ENCODE data around the gene ATG16L1.
A peak's percentile ranks its signal among the peaks of the same experiment; 100 is the strongest.

Gene ATG16L1

DNA sequence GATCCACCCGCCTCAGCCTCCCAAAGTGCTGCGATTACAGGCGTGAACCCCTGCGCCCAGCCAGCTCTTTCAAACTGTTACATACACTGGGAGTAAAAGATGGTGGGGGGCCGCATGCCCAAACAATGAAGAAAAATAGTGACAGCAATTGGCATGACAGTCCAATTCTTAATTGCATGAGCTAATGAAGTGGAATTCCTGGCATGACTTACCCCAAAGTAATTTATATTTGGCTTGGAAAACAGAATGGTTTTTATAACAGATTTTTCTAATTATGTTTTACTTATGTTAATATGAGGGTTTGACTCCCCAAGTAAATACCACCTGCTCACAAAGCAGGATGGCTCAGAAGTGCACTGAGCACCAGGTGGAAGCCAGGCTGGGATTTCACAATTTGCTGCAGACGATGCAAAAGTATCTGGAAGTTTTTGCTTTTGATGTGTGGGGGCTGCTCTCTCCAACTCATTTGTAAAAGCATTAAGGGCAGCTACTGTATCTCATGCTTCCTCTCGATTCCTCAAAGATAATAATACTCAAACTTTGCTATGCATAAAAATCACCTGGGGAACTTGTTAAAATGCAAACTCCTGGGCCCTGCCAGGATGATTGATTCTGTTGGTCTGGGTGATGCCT lies 24.0 kb upstream of the ATG16L1 start:
- DNase-seq (ENCODE audit: low read depth in 3 of 3) = no peak

DNA sequence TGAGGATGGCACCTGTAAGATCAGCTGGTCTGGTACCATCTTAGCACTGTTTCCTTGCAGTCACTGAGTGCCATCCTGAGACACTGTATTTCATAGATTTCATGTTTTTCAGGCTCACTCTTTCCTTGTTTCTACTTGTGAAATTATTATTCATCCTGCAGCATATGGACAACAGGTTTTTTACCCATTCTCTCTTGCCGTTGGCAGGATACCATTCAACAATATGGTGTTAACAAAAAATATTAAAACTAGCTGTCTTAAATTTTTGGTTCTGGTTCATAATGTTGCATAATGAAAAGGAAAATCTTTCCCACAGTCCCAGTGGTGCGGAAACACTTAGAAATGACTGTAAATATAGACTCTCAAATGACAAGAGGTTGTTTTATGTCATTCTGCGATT lies 23.1 kb upstream of the ATG16L1 start:
- no peak for DNase-seq (ENCODE audit: low read depth in 3 of 3)

DNA sequence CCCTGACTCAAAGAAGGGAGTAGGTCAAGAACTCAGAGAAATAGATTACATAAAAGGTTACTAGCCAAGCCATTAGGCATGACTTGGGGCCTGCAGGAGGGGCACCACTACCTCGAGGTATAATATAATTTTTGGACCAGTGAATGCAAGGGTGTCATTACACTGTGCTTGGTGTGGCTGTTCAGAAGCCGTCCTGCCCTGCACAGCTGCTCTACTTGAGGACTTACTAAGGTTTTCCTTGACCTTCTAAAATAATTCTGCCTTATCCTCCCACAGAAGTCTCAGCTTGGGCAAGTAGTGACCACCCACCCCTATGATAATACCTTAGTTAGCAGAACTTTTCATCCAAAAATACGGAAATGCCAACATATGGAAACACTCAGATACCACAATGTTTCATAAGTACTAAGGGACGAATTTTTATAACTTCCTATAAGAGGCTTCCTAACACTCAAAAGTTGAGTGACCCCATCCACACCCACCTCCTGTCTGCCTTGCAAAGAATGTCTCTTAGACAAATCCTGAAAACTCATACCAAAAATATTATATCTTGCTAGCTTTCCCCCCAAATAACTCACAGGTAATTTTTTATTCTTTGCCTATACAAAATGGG lies 17.7 kb upstream of the ATG16L1 start:
- DNase-seq (ENCODE audit: low read depth in 3 of 3) = no peak

DNA sequence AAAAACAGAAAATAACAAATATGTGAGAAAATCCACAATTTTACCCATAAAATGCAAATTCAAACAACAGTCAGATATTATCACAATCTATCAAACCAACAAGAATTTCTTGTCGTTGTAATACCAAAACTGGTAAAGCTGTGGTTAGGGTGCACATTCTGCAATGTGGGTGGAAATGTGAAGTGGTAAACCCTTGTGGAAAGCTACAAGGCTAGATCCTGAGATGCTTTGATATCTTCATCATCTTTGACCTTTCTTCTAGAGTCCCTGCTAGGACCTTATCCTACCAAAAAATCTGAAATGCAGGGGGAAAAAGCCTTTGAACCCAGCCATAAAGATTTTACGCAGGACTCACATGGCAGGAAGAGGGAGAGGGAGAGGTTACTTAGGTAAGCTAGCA lies 17.2 kb upstream of the ATG16L1 start:
- no peak for DNase-seq (ENCODE audit: low read depth in 3 of 3)

DNA sequence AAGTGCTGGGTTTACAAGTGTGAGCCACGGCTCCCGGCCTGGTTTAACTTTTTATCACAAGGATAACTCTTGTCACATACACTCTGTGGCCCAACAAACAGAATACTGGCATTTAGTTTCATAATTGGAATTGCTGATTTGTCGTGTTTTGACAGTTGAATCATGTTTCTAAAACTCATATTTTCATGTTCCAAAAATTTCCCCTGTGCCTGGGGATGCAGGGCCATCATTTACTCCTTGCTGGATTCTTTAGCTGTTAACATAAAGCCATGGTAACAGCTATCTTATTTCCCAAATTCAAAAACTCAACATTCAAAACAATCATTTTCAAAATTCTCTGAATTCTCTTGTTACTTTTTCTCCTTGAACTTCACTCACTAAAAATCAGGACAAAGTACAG lies 16.5 kb upstream of the ATG16L1 start:
- DNase-seq (ENCODE audit: low read depth in 3 of 3) = no peak

DNA sequence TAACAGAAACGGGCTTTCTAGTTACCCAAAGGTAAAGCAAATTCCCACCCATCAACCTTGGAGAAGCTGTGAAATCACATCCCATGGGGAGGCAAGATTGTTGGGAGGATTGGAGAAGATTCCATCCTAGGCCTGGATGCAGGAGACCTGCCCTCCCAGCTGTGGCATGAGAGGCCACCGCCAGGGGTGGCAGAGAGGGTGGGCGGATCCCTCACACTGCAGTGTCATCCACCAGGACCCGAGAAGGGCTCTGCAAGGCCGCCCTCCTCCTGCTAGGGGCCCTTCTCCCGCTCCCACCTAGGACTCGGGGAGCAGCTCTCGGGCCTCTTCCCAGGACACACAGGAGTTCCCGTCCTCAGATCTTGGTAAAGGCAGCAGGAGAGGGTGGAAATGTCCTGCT lies 15.5 kb upstream of the ATG16L1 start:
- no peak for DNase-seq (ENCODE audit: low read depth in 3 of 3)

DNA sequence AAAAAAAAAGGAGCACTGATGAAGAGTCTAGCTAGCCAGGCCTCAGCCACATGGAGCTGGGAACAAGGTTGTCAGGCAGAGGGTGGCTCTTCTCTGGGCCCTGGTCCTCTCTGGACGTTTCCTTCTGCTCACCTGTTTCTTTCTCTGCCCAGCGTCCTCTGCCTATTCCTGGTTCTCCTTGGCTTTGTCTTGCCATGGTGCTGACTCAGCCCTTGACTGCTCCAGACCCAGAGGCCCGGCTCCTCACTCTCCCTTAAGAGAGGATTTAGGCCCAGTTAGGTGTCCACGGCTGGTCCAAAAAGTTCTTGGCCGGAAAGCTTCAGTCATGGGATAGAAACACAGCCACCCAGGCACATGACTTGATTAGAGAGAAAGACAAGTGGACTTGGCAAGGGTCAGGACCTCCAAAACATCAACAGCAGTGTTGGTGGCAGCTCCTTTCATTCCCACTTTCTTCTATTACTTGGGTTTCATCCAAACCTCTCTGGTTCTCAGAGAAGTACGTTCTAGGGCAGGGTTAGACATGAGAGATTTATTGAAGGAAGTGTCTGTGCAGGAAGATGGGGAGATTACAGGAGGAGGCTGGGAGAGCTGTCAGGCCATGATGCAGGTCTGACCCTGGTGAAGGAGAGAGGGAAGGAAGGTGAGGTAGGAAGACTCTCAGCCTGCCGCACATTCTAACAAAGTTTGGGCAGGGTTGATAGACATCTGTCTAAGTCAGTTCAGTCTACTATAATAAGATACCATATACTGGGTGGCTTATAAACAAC lies 14.5 kb upstream of the ATG16L1 start:
- no peak for DNase-seq (ENCODE audit: low read depth in 3 of 3)

DNA sequence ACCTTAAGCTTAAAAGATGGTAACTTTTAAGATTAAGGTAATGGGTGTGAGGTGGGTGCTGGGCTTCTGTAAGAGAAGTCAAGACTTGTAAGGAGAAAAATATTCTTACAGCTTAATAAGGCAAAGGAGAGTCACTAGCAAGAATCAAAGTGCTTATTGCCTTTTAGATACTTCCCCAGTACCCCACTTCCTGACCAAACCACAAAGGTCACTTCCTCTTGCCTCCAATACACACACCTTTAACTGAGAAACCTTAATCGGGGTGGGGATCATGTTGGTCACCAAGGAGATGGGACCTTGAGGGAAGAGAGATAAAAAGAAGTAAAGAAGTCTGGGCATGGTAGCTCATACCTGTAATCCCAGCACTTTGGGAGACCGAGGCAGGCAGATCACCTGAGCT lies 10.6 kb upstream of the ATG16L1 start:
- DNase-seq (ENCODE audit: low read depth in 3 of 3) = no peak

DNA sequence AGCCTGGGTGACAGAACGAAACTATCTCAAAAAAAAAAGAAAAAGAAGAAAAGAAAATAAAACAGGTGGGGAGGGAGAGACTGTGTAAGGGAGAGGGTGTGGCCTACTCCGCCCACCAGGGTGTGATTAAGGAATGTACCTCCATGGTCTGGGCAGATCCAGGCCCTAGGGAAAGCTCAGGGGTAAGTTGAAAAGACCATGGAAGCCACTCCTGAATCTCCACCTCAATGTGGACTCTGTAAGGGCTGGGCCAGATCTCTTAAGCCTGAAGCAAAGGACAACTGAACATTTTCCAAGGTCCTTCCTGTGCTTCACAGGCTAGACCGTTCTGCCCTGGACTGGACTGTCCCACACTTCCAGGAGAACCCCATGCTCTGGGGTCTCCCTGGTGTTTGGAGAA lies 9.7 kb upstream of the ATG16L1 start:
- DNase-seq (ENCODE audit: low read depth in 3 of 3) = no peak

DNA sequence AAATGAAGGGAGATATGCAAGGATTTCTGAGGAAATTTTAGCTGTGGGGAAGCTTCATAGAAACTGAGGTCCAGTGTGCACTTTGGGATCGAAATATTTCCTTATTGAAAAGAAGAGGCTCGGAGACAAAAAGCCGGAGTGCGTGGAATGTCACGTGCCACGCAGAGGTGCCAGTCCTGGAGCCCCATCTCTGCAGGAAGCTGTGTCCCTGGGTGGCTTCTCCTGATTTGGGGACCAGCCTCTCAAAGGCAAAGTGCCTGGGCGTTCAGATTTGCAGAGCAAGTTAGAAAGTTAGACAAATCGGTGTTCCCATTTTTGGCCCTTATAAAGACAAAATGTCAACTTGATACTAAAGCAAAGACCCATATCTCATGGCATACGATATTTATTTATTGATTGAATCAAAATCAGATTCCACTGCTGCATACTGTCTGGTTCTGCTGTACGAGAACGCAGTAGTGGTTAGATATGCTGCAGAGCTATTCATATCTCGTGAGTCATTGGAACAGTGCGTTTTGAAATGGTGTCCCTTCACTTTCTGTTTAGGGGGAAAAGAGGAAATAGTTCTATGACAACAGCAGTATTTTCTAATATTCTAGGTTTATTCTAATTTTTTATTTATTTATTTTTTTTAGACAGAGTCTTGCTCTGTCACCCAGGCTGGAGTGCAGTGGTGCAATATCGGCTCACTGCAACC lies 9.1 kb upstream of the ATG16L1 start:
- DNase-seq (ENCODE audit: low read depth in 3 of 3) = no peak

DNA sequence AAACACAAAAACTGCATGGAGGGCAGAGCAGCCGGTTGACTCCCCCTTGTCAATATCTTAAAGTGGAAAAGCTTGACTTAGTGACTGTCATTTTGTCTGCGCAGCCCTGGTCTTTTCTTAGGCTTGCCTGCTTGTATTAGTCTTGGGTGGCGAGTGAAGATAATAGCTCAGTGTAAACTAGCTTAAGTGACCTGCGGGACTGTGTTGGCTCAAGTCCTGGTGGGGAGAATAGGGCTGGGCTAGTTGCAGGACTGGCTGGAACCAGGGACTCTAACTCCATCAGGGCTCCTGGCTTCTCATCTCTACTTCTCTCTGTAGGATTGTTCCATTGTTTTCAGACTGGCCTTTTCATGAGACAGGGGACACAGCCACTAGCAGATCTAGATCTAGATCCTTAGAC lies 8.1 kb upstream of the ATG16L1 start:
- DNase-seq (ENCODE audit: low read depth in 3 of 3) = no peak

DNA sequence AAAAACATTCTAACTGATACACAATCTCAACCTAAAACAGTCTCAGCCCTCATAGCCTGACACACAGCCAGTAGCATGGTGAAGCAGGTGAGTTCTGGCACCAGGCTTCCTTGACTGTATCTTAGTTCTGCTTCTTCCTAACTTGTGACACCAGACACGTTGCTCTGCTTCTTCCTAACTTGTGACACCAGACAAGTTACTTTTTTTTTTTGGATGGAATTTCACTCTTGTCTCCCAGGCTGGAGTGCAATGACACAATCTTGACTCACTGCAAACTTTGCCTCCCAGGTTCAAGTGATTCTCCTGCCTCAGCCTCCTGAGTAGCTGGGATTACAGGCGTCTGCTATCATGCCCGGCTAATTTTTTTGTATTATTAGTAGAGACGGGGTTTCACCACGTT lies 6.7 kb upstream of the ATG16L1 start:
- DNase-seq (ENCODE audit: low read depth in 3 of 3) = no peak

DNA sequence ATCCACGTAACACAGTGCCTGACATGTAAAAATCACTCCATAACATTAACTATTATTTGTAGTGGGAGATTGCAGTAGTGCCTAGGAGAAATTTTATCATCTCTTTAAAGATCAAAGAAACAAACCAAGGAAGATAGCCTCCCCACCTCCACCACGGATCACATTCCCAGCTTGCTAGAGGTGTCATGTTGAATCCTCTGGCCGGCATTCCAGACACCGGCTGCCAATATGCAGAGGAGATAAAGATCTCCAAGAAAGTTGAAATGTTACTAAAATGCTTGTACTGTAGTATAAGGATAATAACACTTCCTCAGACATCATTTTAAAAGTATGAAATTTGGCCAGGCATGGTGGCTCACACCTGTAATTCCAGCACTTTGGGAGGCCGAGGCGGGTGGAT lies 6.1 kb upstream of the ATG16L1 start:
- no peak for DNase-seq (ENCODE audit: low read depth in 3 of 3)

DNA sequence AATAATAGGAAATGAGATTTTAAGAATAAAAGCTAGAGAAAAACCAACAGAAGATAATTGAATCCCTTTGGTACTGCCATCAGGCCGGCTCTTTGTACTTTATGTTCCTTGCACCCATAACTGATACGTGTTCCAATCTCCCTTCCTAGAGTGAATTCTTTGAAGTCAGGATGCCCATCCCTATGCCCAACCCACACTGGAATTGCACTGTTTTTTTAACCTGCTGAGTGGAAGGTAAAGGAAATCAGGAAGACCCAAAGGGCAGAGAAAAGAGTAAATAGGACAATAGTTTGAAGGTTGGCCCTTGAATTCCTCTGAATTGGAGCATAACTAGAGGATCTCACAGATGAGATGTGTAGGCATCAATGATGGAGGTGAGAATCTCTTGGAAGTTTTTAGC lies 4.4 kb upstream of the ATG16L1 start:
- DNase-seq (ENCODE audit: low read depth in 3 of 3) = no peak

DNA sequence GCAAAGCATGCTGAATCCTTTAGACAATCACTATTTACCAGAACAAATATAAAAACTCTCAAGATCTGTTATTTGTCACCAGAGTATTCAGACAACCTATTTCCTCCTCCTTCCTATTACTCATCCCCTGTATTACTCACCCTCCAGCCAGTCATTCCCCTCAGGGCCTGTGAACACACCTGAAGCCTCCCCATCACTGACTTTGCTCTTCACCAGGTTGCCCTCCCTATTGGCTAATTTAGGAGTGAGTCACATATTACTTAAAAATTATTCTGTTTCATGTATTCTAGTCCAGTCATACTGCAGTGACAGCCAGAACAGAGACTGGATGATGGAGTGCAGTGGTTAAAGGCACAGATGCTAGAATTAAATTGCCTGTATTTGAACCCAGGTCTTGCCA lies 3.7 kb upstream of the ATG16L1 start:
- peak; percentile 51 to 62 (median 56) for DNase-seq (ENCODE audit: low read depth in 3 of 3)

DNA sequence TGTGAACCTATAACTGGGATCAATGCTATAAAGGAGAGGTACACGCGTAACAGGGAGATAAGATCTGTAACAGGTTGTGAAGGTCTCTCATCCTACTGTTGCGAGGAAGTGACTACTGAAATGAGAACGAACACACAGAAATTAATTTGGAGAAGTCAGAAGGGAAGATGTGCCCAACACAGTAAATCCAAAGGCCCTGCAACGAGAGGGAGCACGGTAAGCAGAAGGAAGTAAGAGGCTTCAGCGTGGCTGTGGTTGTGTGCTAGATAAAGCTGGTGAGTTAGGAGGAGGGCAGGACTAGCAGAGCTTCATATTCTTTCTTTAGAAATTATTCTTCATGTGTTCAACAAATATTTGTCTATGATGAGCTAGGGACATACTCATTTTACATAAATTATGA lies 2.5 kb upstream of the ATG16L1 start:
- no peak for DNase-seq (ENCODE audit: low read depth in 3 of 3)

DNA sequence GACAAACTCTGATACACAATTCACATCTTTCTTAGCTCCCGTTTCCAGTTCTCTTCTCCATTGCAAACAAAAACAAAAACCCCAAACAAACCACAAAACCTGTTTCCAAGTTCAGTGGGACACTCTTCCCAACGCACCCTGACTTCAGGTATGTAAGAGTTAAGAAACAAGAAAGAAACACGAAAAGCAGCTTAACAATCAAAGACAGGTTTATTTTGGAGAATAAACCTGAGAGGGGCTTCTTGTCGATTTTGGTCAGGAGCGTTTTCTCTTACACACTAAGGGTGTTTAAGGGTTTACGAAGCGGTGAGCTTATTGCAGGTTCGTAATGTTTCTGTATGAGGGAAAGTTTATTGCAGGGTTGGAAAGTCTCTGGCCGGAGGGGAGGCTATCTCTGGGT lies 905 bp upstream of the ATG16L1 start:
- DNase-seq (ENCODE audit: low read depth in 3 of 3) = no peak

DNA sequence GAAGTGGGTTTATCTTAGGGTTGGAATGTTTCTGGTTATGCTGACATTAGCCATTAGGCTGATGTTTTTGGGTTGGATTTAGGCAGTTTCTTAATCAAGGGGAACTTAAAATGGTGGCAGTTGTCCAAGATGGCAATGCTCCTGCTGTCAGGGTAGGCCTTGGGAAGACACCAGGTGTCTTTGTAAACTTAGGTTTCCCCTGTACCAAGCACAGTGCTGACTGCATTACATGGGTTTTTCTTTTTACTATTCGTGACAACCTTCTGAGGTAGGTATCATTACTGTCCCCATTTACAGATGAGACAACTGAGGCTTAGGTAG lies 528 bp upstream of the ATG16L1 start:
- no peak for DNase-seq (ENCODE audit: low read depth in 3 of 3)

DNA sequence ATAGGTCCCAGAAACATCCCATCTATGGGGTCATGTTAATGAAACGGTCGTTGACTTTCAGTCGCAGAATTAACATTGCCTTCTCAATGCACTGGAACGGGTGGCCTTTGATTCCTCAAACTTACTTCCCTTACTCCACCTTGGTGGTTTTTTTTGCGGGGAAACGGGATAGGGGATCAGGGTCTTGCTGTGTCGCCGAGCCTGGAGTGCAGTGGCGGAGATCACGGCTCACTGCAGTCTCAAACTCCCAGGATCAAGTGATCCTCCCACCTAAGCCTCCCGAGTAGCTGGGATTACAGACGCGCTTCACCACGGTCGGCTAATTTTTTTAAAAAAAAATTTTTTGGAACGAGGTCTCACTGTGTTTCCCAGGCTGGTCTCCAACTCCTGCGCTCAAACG lies 754 bp downstream of the ATG16L1 start:
- DNase-seq (ENCODE audit: low read depth in 3 of 3) = no peak

DNA sequence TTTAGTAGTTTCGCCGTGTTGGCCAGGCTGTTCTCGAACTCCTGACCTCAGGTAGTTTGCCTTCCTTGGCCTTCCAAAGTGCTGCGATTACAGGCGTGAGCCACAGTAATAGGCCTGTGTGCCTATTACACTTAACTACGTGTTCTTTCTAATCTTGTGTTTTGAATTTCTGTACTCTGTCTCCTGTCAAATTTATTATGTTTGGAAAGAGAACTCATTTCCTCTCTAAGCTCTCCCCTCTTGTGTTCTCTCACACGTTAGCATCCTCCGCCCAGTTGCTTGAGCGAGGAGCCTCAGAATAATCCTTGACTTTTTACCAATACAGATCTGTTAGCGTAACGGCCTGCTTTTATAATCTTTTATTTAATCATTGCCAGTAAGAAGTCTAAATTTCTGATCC lies 3.7 kb downstream of the ATG16L1 start:
- DNase-seq (ENCODE audit: low read depth in 3 of 3) = no peak

DNA sequence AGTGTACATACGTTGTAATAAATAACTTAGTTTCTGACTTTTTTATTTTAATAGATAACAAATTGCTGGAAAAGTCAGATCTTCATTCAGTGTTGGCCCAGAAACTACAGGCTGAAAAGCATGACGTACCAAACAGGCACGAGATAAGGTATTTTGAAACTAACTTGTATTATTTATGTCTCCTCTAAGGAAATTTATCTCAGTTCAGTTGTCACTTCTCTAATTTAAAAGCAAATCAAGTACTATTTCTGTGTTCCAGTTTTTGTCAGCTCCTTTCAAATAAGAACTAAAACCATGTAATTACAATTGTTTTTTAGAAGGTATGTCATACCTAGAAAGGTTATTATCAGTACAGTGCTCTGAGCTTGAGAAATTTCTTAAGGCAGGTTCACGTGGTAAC lies 4.6 kb downstream of the ATG16L1 start:
- DNase-seq (ENCODE audit: low read depth in 3 of 3) = no peak

DNA sequence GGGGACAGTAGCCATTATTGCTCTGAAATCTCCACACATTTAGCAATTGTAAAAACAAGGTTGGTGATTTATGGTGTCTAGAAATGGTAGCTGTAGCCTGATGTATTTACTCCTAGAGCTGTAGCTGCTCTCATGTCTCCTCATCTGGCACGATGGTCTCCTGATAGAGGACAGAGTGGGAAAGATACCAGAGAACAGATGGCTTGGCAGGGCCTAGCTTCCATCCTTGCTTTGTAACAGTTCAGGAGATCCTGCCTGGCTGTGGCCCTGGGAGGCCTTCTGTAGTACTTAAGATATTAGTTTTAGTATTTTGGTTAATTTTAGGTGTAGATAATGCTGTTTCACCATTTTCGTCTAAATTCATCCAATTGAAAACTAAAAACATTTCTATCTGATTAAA lies 6.7 kb downstream of the ATG16L1 start:
- no peak for DNase-seq (ENCODE audit: low read depth in 3 of 3)

DNA sequence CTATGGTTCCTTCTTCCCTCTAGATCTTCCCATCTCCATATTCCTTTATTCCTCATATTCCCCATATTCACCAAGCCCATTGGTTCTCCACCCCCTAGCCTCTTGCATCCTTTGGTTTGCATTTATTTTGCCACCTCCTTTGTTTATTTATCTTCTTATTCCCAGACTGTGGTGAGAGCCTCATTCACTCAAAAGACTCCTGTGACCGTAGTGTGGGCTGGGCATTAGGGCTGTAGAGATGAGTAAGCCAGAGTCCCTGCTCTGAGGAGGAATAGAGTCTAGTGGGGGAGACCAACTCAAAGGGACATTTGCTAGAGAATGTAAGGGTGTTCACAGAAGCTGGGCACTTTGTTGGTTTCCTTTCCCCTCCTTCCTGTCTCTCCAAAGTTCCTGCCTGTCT lies 8.3 kb downstream of the ATG16L1 start:
- DNase-seq (ENCODE audit: low read depth in 3 of 3) = no peak
